ENCODE measurements around the gene ATP8B4. TPM values are rescaled to one million over a fixed set of nuclear protein-coding genes. Genes with fewer than 3 reads are reported as not detected.

ATP8B4 gene
- total and polyA plus RNA-seq, 2 donors (not counting 3 experiments of a cell fraction or from before 2014, with no cell fraction given) = not detected

DNA sequence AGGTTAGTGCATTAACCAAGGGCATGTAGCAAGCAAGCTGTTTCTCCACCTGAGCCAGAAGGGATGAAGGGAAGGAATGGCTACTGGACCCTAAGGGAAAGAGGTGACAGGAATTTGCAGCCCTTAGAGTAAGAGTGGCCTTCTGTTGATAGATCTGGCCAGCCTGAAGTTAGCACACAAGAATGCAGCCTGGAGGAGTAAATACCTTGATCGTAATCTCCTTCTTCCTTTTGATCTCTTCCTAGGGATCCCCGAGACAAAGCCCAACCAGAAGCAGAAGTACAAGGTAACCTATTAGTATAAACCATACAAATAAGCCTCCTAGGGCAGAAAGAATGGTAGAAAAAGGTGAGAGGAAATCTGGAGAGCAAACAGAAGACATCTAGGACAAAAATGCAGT, 134.6 kb downstream of the ATP8B4 start:
- CTCF ChIA-PET = no interaction called here
- H3K9me3 ChIP-seq (replicated peaks; ENCODE audit: control insufficient read depth, insufficient read depth, low read length) = no peaks in the 10 kb centered on the region
- no peaks in the 10 kb centered on the region for H3K36me3 ChIP-seq (ENCODE audit: control insufficient read depth in 2 of 2, extremely low read depth in 1 of 2, insufficient read depth in 2 of 2, low read length in 2 of 2)
- no TSS peak for BruUV-seq (replicated peaks)
- H2AFZ ChIP-seq (ENCODE audit: low read depth, low read length) = no peak overlapping the region
- H3K27me3 ChIP-seq (ENCODE audit: control insufficient read depth in 2 of 2, insufficient read depth in 2 of 2, low read length in 2 of 2) = peaks cover 0 to 2% of the 10 kb centered on the region in 2 experiments
- no peaks in the 10 kb centered on the region for H3K4me1 ChIP-seq (ENCODE audit: control insufficient read depth, extremely low read depth, insufficient read depth, low read length)
- FAIRE-seq (no peak), DNase-seq (ENCODE audit: low read depth, low spot score) (no peak)
- H3K4me2 ChIP-seq (ENCODE audit: insufficient read depth, low read length) = no peak overlapping the region
- H3K4me3 ChIP-seq (replicated peaks in 1 of 3; ENCODE audit: insufficient read depth in 1 of 3, low read depth in 1 of 3, low read length in 3 of 3) = no peak overlapping the region
- intact Hi-C loops (cut with micrococcal nuclease) (no loop called here), dilution Hi-C loops (cut with MboI; ENCODE audit: extremely low pct_ligation_motif_present, low sequenced_read_pairs) (no loop called here)
- no peak overlapping the region for H3K27ac ChIP-seq (ENCODE audit: insufficient read depth, low read depth, low read length)
- H4K20me1 ChIP-seq (replicated peaks; ENCODE audit: control insufficient read depth, extremely low read depth, insufficient read depth, low read length) = no peaks in the 10 kb centered on the region
- H3K79me2 ChIP-seq (ENCODE audit: control insufficient read depth, insufficient read depth, low read length) = no peaks in the 10 kb centered on the region
- TF ChIP-seq JUN (IDR thresholded peaks at IDR 0.05; ENCODE audit: borderline replicate concordance, insufficient read depth, insufficient read length, low read depth) (no peak), POLR2AphosphoS5 (IDR thresholded peaks at IDR 0.05; ENCODE audit: insufficient read depth, low read depth, low read length) (no peak), POLR2A (IDR thresholded peaks at IDR 0.05; ENCODE audit: low read depth, low read length) (no peak), FOS (IDR thresholded peaks at IDR 0.05; ENCODE audit: borderline replicate concordance, insufficient read depth, low read length) (no peak)
- no peaks in the 10 kb centered on the region for H3K9me1 ChIP-seq (replicated peaks; ENCODE audit: control insufficient read depth, extremely low read depth, insufficient read depth, low read length)
- no peak overlapping the region for H3K9ac ChIP-seq (replicated peaks; ENCODE audit: extremely low read depth, insufficient read depth, low read length)
- POLR2A ChIA-PET = no interaction called here

GRCh38 chr15:49982584-49982983, 136.4 kb downstream of the ATP8B4 start:
- H3K4me1 ChIP-seq (ENCODE audit: control insufficient read depth, extremely low read depth, insufficient read depth, low read length) = no peaks in the 10 kb centered on the region
- H3K4me3 ChIP-seq (replicated peaks in 1 of 3; ENCODE audit: insufficient read depth in 1 of 3, low read depth in 1 of 3, low read length in 3 of 3) = no peak overlapping the region
- no peaks in the 10 kb centered on the region for H3K9me3 ChIP-seq (replicated peaks; ENCODE audit: control insufficient read depth, insufficient read depth, low read length)
- no peak overlapping the region for H3K27ac ChIP-seq (ENCODE audit: insufficient read depth, low read depth, low read length)
- dilution Hi-C loops (cut with MboI; ENCODE audit: extremely low pct_ligation_motif_present, low sequenced_read_pairs) = no loop called here
- no peaks in the 10 kb centered on the region for H3K36me3 ChIP-seq (ENCODE audit: control insufficient read depth in 2 of 2, extremely low read depth in 1 of 2, insufficient read depth in 2 of 2, low read length in 2 of 2)
- intact Hi-C loops (cut with micrococcal nuclease) = no loop called here
- FAIRE-seq (no peak), DNase-seq (ENCODE audit: low read depth, low spot score) (no peak)
- no peaks in the 10 kb centered on the region for H3K79me2 ChIP-seq (ENCODE audit: control insufficient read depth, insufficient read depth, low read length)
- peaks cover 0 to 2% of the 10 kb centered on the region in 2 experiments for H3K27me3 ChIP-seq (ENCODE audit: control insufficient read depth in 2 of 2, insufficient read depth in 2 of 2, low read length in 2 of 2)
- TF ChIP-seq, protein P1, sequence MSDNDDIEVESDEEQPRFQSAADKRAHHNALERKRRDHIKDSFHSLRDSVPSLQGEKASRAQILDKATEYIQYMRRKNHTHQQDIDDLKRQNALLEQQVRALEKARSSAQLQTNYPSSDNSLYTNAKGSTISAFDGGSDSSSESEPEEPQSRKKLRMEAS (IDR thresholded peaks at IDR 0.05; ENCODE audit: insufficient read depth, insufficient read length) = no peak
- TF ChIP-seq MYC (IDR thresholded peaks at IDR 0.05; ENCODE audit: low read depth, low read length) = no peak
- CTCF ChIA-PET = interaction anchor here (1.0 to 1.6 kb wide), 2 partner anchors 13 to 32 kb away, joined by 3 to 4 read pairs; no protein-coding TSS in a partner anchor
- H2AFZ ChIP-seq (ENCODE audit: low read depth, low read length) = no peak overlapping the region
- no peak overlapping the region for H3K4me2 ChIP-seq (ENCODE audit: insufficient read depth, low read length)
- POLR2A ChIA-PET = no interaction called here
- no peak overlapping the region for H3K9ac ChIP-seq (replicated peaks; ENCODE audit: extremely low read depth, insufficient read depth, low read length)
- H4K20me1 ChIP-seq (replicated peaks; ENCODE audit: control insufficient read depth, extremely low read depth, insufficient read depth, low read length) = no peaks in the 10 kb centered on the region
- no TSS peak for BruUV-seq (replicated peaks)
- no peaks in the 10 kb centered on the region for H3K9me1 ChIP-seq (replicated peaks; ENCODE audit: control insufficient read depth, extremely low read depth, insufficient read depth, low read length)

Measured in endothelial cell of umbilical vein (primary cell).